ENCODE data around the gene ANKH. TPM values are rescaled to one million over a fixed set of nuclear protein-coding genes. Genes with fewer than 3 reads are reported as not detected.

ANKH gene
- polyA plus RNA-seq, 1 donor: 85.6 TPM

GRCh38 chr5:14767053-14767452 lies 104.5 kb downstream of the ANKH start:
- 93% methylated on average over 3 of the region's 5 CpGs for WGBS (ENCODE audit: insufficient coverage, low lambda C conversion rate)
- H3K27ac ChIP-seq (ENCODE audit: low read length): no peak overlapping the region
- H3K36me3 ChIP-seq (ENCODE audit: control insufficient read depth, insufficient read depth, low read length): peaks cover 4% of the 10 kb centered on the region
- DNase-seq: no peak
- no peaks in the 10 kb centered on the region for H3K27me3 ChIP-seq (ENCODE audit: control insufficient read depth, insufficient read depth, low read length)
- no peaks in the 10 kb centered on the region for H3K9me3 ChIP-seq (ENCODE audit: control insufficient read depth, low read depth, low read length)
- H3K4me1 ChIP-seq (ENCODE audit: control insufficient read depth, insufficient read depth, low read length): no peaks in the 10 kb centered on the region
- no peak overlapping the region for H3K4me3 ChIP-seq (ENCODE audit: low read length)

GRCh38 chr5:14766584-14766983 lies 105.0 kb downstream of the ANKH start:
- Histone ChIP-seq H3K27ac (ENCODE audit: low read length) (no peak overlapping the region), H3K27me3 (ENCODE audit: control insufficient read depth, insufficient read depth, low read length) (no peaks in the 10 kb centered on the region), H3K36me3 (ENCODE audit: control insufficient read depth, insufficient read depth, low read length) (peaks cover 4% of the 10 kb centered on the region), H3K4me1 (ENCODE audit: control insufficient read depth, insufficient read depth, low read length) (no peaks in the 10 kb centered on the region), H3K4me3 (ENCODE audit: low read length) (no peak overlapping the region), H3K9me3 (ENCODE audit: control insufficient read depth, low read depth, low read length) (no peaks in the 10 kb centered on the region)
- no peak for DNase-seq
- WGBS (ENCODE audit: insufficient coverage, low lambda C conversion rate): no CpG with 5 or more reads among the region's 1 CpG

GRCh38 chr5:14765587-14765986 lies 106.0 kb downstream of the ANKH start:
- Histone ChIP-seq H3K9me3 (ENCODE audit: control insufficient read depth, low read depth, low read length) (no peaks in the 10 kb centered on the region), H3K4me1 (ENCODE audit: control insufficient read depth, insufficient read depth, low read length) (no peaks in the 10 kb centered on the region), H3K36me3 (ENCODE audit: control insufficient read depth, insufficient read depth, low read length) (peaks cover 7% of the 10 kb centered on the region), H3K27ac (ENCODE audit: low read length) (no peak overlapping the region), H3K27me3 (ENCODE audit: control insufficient read depth, insufficient read depth, low read length) (no peaks in the 10 kb centered on the region), H3K4me3 (ENCODE audit: low read length) (no peak overlapping the region)
- DNase-seq: no peak
- 0% methylated on average over 1 of the region's 3 CpGs for WGBS (ENCODE audit: insufficient coverage, low lambda C conversion rate)

- no peak for DNase-seq
- H3K9me3 ChIP-seq (ENCODE audit: control insufficient read depth, low read depth, low read length): no peaks in the 10 kb centered on the region
- H3K4me1 ChIP-seq (ENCODE audit: control insufficient read depth, insufficient read depth, low read length): no peaks in the 10 kb centered on the region
- no peak overlapping the region for H3K27ac ChIP-seq (ENCODE audit: low read length)
- 100% methylated on average over 1 of the region's 4 CpGs for WGBS (ENCODE audit: insufficient coverage, low lambda C conversion rate)
- H3K4me3 ChIP-seq (ENCODE audit: low read length): no peak overlapping the region
- no peaks in the 10 kb centered on the region for H3K27me3 ChIP-seq (ENCODE audit: control insufficient read depth, insufficient read depth, low read length)
- peaks cover 10% of the 10 kb centered on the region for H3K36me3 ChIP-seq (ENCODE audit: control insufficient read depth, insufficient read depth, low read length)
Observed at GRCh38 chr5:14762549-14763216, 108.9 kb downstream of the ANKH start.

- no CpG with 5 or more reads among the region's 4 CpGs for WGBS (ENCODE audit: insufficient coverage, low lambda C conversion rate)
- DNase-seq: peak; percentile 4 to 49
Observed at GRCh38 chr5:14760548-14761002, 111.0 kb downstream of the ANKH start.

GRCh38 chr5:14759744-14760547 lies 111.6 kb downstream of the ANKH start:
- no peaks in the 10 kb centered on the region for H3K4me1 ChIP-seq (ENCODE audit: control insufficient read depth, insufficient read depth, low read length)
- H3K27me3 ChIP-seq (ENCODE audit: control insufficient read depth, insufficient read depth, low read length): no peaks in the 10 kb centered on the region
- no peaks in the 10 kb centered on the region for H3K9me3 ChIP-seq (ENCODE audit: control insufficient read depth, low read depth, low read length)
- no peak overlapping the region for H3K4me3 ChIP-seq (ENCODE audit: low read length)
- no peak for DNase-seq
- WGBS (ENCODE audit: insufficient coverage, low lambda C conversion rate): 100% methylated on average over 2 of the region's 6 CpGs
- H3K27ac ChIP-seq (ENCODE audit: low read length): no peak overlapping the region
- peaks cover 25% of the 10 kb centered on the region for H3K36me3 ChIP-seq (ENCODE audit: control insufficient read depth, insufficient read depth, low read length)

More at GRCh38 chr5:14760548-14761002, 111.0 kb downstream of the ANKH start:
- no peak overlapping the region for H3K4me3 ChIP-seq (ENCODE audit: low read length)
- H3K4me1 ChIP-seq (ENCODE audit: control insufficient read depth, insufficient read depth, low read length): no peaks in the 10 kb centered on the region
- H3K27me3 ChIP-seq (ENCODE audit: control insufficient read depth, insufficient read depth, low read length): no peaks in the 10 kb centered on the region
- H3K36me3 ChIP-seq (ENCODE audit: control insufficient read depth, insufficient read depth, low read length): peaks cover 21% of the 10 kb centered on the region
- no peaks in the 10 kb centered on the region for H3K9me3 ChIP-seq (ENCODE audit: control insufficient read depth, low read depth, low read length)
- no peak overlapping the region for H3K27ac ChIP-seq (ENCODE audit: low read length)

- Histone ChIP-seq H3K4me1 (ENCODE audit: control insufficient read depth, insufficient read depth, low read length) (no peaks in the 10 kb centered on the region), H3K27ac (ENCODE audit: low read length) (no peak overlapping the region), H3K36me3 (ENCODE audit: control insufficient read depth, insufficient read depth, low read length) (peaks cover 21% of the 10 kb centered on the region), H3K27me3 (ENCODE audit: control insufficient read depth, insufficient read depth, low read length) (no peaks in the 10 kb centered on the region), H3K9me3 (ENCODE audit: control insufficient read depth, low read depth, low read length) (no peaks in the 10 kb centered on the region), H3K4me3 (ENCODE audit: low read length) (no peak overlapping the region)
- no peak for DNase-seq
- WGBS (ENCODE audit: insufficient coverage, low lambda C conversion rate): 100% methylated on average over 4 of the region's 9 CpGs
Observed at GRCh38 chr5:14757850-14758249, 113.7 kb downstream of the ANKH start.

GRCh38 chr5:14756478-14756877 lies 115.1 kb downstream of the ANKH start:
- Histone ChIP-seq H3K4me1 (ENCODE audit: control insufficient read depth, insufficient read depth, low read length) (no peaks in the 10 kb centered on the region), H3K27ac (ENCODE audit: low read length) (no peak overlapping the region), H3K9me3 (ENCODE audit: control insufficient read depth, low read depth, low read length) (no peaks in the 10 kb centered on the region), H3K4me3 (ENCODE audit: low read length) (no peak overlapping the region), H3K36me3 (ENCODE audit: control insufficient read depth, insufficient read depth, low read length) (peaks cover 24% of the 10 kb centered on the region), H3K27me3 (ENCODE audit: control insufficient read depth, insufficient read depth, low read length) (no peaks in the 10 kb centered on the region)
- no CpG with 5 or more reads among the region's 4 CpGs for WGBS (ENCODE audit: insufficient coverage, low lambda C conversion rate)
- no peak for DNase-seq

- DNase-seq: no peak
- H3K4me3 ChIP-seq (ENCODE audit: low read length): no peak overlapping the region
- H3K9me3 ChIP-seq (ENCODE audit: control insufficient read depth, low read depth, low read length): no peaks in the 10 kb centered on the region
- H3K4me1 ChIP-seq (ENCODE audit: control insufficient read depth, insufficient read depth, low read length): no peaks in the 10 kb centered on the region
- no CpG with 5 or more reads among the region's 3 CpGs for WGBS (ENCODE audit: insufficient coverage, low lambda C conversion rate)
- no peak overlapping the region for H3K27ac ChIP-seq (ENCODE audit: low read length)
- peaks cover 32% of the 10 kb centered on the region for H3K36me3 ChIP-seq (ENCODE audit: control insufficient read depth, insufficient read depth, low read length)
- no peaks in the 10 kb centered on the region for H3K27me3 ChIP-seq (ENCODE audit: control insufficient read depth, insufficient read depth, low read length)
Observed at GRCh38 chr5:14753947-14754346, 117.6 kb downstream of the ANKH start.

GRCh38 chr5:14753292-14753691 lies 118.3 kb downstream of the ANKH start:
- Histone ChIP-seq H3K27ac (ENCODE audit: low read length) (no peak overlapping the region), H3K4me1 (ENCODE audit: control insufficient read depth, insufficient read depth, low read length) (no peaks in the 10 kb centered on the region), H3K27me3 (ENCODE audit: control insufficient read depth, insufficient read depth, low read length) (no peaks in the 10 kb centered on the region), H3K36me3 (ENCODE audit: control insufficient read depth, insufficient read depth, low read length) (peaks cover 37% of the 10 kb centered on the region), H3K9me3 (ENCODE audit: control insufficient read depth, low read depth, low read length) (no peaks in the 10 kb centered on the region), H3K4me3 (ENCODE audit: low read length) (no peak overlapping the region)
- DNase-seq: peak; percentile 5 to 15
- WGBS (ENCODE audit: insufficient coverage, low lambda C conversion rate): 47% methylated on average over 3 of the region's 6 CpGs
